Measurements from ENCODE around the gene CD37.
"Not testable (repeated sequence)": the region's sequence is repeated elsewhere in the genome, so short reads cannot be mapped to it uniquely, and the experiment has no call there.

CD37 gene

DNA sequence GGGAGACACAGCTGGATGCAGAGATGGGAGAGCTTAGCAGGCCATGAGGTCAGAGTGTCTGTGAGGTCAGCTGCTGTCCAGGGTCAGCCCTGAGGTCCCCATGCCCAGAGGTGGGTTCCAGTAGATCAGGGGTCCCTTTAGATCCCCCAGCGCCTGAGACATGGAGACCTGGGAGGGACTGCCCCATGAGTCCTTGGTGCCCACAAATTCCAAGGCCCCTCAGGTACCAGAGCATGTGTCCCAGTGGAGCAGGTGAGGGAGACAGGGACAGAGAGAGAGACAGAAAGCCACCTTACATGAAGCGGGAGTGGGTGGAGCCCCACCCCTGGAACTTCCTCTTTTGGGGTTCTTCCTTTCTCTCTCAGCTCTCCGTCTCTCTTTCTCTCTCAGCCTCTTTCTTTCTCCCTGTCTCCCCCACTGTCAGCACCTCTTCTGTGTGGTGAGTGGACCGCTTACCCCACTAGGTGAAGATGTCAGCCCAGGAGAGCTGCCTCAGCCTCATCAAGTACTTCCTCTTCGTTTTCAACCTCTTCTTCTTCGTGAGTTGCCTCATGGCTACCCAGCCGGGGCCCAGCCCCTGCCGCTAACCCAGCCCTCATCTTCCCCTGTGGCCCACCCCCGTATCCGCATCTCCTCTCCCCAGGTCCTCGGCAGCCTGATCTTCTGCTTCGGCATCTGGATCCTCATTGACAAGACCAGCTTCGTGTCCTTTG lies at the start of gene CD37:
Gene CD37, plus strand, starts transcription at position 336 of the 713 bp plus-strand sequence. Its CDS starts 135 bp downstream, at position 471.
- peak; percentile 55 for DNase-seq (ENCODE audit: low spot score)

DNA sequence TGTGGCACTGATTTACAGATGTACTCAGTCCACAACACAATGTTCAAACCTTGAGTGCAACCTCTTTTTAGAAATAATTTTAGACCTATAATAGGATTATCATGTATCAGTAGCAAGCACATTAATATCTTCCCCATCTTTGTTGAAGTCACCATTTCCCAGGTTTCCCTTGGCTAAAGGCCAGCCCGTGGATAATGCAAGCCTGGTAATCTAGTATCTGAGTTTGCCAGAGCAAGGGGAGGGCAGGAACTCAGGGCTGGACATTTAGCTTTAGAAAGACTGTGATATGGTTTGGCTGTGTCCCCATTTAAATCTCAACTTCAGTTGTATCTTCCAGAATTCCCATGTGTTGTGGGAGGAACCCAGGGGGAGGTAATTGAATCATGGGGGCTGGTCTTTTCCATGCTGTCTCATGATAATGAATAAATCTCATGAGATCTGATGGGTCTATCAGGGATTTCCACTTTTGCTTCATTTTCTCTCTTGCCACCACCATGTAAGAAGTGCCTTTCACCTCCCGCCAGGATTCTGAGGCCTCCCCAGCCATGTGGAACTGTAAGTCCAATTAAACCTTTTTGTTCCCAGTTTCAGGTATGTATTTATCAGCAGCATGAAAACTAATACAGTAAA lies 48.0 kb upstream of the CD37 start:
- DNase-seq (ENCODE audit: low spot score), result no peak

DNA sequence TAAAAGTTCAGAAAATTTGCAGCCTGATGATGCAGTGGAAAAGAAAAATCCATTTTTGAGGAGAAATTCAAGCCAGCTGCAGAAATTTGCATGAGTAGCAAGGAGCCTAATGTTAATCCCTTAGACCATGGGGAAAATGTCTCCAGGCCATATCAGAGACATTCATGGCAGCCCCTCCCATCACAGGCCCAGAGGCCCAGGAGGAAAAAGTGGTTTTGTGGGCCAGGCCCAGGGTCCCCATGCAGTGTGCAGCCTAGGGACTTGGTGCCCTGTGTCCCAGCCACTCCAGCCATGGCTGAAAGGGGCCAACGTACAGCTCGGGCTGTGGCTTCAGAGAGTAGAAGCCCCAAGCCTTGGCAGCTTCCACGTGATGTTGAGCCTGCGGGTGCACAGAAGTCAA lies 47.0 kb upstream of the CD37 start:
- DNase-seq (ENCODE audit: low spot score), result not testable (repeated sequence)

- not testable (repeated sequence) for DNase-seq (ENCODE audit: low spot score)
These were observed 45.9 kb upstream of the CD37 start for GRCh38 chr19:49289286-49289685.

- DNase-seq (ENCODE audit: low spot score), result no peak
These were observed 44.7 kb upstream of the CD37 start for GRCh38 chr19:49290517-49290916.

- no peak for DNase-seq (ENCODE audit: low spot score)
These were observed 40.8 kb upstream of the CD37 start for GRCh38 chr19:49294401-49294800.

GRCh38 chr19:49295208-49295880 lies 39.9 kb upstream of the CD37 start:
- no peak for DNase-seq (ENCODE audit: low spot score)

DNA sequence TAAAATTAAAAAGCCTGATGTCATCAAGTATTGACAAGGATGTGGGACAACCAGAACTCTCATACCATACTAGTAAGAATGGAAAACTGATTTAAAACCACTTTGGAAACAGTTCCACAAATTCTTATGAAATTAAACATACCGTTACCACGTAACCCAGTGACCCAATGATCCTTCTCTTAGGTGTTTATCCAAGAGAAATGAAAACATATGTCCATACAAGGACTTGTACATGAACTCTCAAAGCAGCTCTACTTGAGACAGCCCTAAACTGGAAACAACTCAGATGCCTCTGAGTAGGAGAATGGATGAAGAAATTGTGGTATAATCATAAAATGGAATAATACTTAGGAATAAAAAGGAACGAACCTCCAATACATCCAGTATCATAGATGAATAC lies 37.8 kb upstream of the CD37 start:
- no peak for DNase-seq (ENCODE audit: low spot score)

- not testable (repeated sequence) for DNase-seq (ENCODE audit: low spot score)
These were observed 36.6 kb upstream of the CD37 start for GRCh38 chr19:49298653-49299052.

DNA sequence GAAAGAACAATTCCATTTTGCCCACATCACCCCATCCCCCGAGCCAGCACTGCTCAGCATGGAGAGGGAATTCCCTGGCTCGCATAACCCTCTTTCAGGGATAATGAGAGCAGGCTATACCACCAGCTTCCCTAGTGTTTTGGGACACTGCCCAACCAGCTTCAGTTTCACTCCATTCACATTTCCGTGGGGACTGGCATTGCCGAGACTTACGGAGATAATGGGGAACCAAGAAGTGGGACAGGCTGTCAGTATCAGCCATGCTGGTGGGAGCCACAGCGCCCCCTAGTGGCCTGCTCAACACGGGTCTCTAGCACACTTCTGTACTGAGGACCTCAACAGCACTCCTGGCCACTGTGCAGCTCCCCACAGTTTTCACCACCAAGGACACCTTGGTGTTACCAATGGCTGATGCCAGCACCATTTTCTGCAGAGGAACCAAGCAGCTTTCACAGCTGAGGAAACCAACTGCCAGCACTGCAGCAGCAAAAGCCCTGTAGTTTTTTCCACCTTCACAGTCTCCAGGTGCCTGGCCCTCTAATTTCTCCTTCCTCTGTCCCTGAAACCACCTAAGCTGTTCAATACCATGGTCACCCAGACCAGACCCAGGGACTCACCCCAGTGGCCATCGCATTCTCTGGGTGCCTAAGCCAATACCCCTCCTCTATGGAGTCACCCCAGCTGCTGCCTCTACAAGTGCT lies 33.9 kb upstream of the CD37 start:
- DNase-seq (ENCODE audit: low spot score), result peak; percentile 80

DNA sequence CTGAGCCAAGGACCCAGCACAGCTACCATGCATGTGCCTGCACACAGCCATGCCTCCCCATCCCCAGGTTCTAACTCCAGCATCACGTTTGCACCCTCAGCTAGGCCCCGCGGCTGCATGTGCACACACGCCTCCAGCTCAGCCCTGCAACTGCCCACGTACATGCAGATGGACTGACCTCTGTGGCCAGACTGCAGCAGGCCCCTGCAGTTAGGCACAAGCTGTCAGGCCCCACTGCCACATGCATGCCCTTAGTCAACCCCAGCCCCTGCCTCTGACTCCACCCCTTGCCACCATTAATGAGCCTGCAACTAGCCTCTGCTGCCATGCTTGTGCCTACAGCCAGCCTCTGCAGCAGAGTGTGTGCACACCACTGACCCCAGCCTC lies 33.3 kb upstream of the CD37 start:
- no peak for DNase-seq (ENCODE audit: low spot score)

- DNase-seq (ENCODE audit: low spot score), result not testable (repeated sequence)
These were observed 28.5 kb upstream of the CD37 start for GRCh38 chr19:49306734-49307133.

- no peak for DNase-seq (ENCODE audit: low spot score)
These were observed 26.1 kb upstream of the CD37 start for GRCh38 chr19:49309087-49309486.

- DNase-seq (ENCODE audit: low spot score), result no peak
These were observed 20.1 kb upstream of the CD37 start for GRCh38 chr19:49315111-49315510.

DNA sequence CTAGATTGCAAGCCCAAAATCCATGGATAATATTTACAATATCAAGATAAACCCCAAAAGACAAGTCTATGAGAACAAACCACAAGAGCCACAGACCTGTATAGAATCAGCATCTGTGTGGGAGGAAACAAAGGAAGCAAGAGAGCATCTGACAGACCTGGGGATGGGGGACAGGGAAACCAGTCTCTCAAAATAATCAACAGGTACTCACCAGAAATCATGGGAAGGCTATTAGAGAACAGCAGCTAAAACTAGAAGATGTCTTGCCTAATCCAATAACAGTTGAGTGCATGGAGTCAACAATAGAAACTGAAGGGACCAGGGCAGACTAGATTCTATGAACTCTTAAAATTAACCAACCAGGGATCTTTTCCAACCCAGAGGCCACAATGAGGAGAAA lies 18.9 kb upstream of the CD37 start:
- DNase-seq (ENCODE audit: low spot score), result no peak

DNA sequence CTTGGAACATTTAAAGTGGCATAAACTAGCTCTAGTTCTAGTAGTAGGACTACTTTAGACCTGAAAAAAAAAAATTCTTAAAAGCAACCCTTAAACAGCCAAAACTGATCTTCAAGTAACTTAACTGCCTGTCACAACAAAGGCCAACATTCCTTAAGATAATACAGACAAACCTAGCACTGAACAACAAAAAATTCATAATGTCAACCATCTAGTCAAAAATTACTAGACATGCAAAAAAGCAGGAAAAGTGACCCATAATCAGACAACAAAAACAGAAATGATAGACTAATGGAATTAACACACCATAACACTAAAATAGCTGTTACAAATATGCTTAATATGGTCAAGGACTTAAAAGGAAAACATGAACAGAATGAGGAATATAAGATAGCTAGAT lies 16.9 kb upstream of the CD37 start:
- DNase-seq (ENCODE audit: low spot score), result no peak

GRCh38 chr19:49324801-49325576 lies 10.2 kb upstream of the CD37 start, which contains the start of gene SLC6A16:
Gene SLC6A16, minus strand, starts transcription at chr19:49325191. Its CDS starts 13,844 bp downstream, at chr19:49311347.
- no peak for DNase-seq (ENCODE audit: low spot score)

- not testable (repeated sequence) for DNase-seq (ENCODE audit: low spot score)
These were observed 9.4 kb upstream of the CD37 start for GRCh38 chr19:49325756-49326155.

DNA sequence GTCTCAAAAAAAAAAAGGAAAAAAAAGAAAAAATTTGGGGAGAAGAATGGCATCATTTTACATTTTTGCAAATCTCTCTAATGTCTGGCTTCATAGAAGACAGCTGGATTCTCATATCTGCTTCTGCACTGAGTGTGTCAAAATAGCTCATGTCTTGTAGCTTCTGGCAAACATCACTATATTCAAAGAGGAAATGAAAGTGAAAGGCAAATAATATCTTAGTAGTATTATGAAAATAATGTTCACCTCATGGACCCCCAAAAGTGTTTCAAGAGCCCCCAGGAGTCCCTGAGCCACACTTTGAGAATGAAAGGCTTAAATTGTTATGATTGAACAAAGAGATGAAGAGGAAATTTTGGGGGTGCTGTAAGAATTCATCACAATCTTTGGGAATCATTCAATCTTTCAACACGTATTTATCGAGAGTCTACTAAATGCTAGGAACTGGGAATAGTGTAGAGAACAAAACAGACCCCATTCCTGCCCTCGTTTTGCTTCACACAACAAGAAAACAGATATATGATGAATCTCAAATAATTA lies 9.0 kb upstream of the CD37 start:
- no peak for DNase-seq (ENCODE audit: low spot score)

- no peak for DNase-seq (ENCODE audit: low spot score)
These were observed 7.2 kb upstream of the CD37 start for GRCh38 chr19:49327878-49328544.

GRCh38 chr19:49328741-49329140 lies 6.5 kb upstream of the CD37 start:
- no peak for DNase-seq (ENCODE audit: low spot score)
